ENCODE results near the gene SYTL3. TPM values are rescaled to one million over a fixed set of nuclear protein-coding genes. Genes with fewer than 3 reads are reported as not detected.

Gene SYTL3
- total and polyA plus RNA-seq, 9 of the 15 experiments (the other 6 are each of a cell fraction or from before 2014, with no cell fraction given) = 0.04 to 0.46 (median 0.17) TPM; not detected in 1

GRCh38 chr6:158757753-158758090 is 107.9 kb downstream of the SYTL3 start:
- WGBS (ENCODE audit: insufficient coverage, low coverage, missing lambda C conversion rate) = 44% methylated on average over 9 of the region's 9 CpGs
- Histone ChIP-seq H3K27me3 (ENCODE audit: control insufficient read depth in 2 of 2, insufficient read depth in 2 of 2, low read length in 2 of 2) (peaks cover 12 to 33% of the 10 kb centered on the region in 2 experiments; a peak in 4 of 5 replicates), H3K9me1 (ENCODE audit: control insufficient read depth, insufficient read depth, low read length) (no peaks in the 10 kb centered on the region), H3K27ac (ENCODE audit: extremely low read depth, low read depth, low read length) (no peak overlapping the region), H3K36me3 (ENCODE audit: control insufficient read depth, insufficient read depth, low read length) (no peaks in the 10 kb centered on the region), H4K20me1 (replicated peaks; ENCODE audit: control insufficient read depth, insufficient read depth, low read length) (peaks cover 9% of the 10 kb centered on the region; the same call in 1 of the 2 replicates), H3K4me1 (replicated peaks in 1 of 2; ENCODE audit: control insufficient read depth in 2 of 2, insufficient read depth in 2 of 2, low read length in 2 of 2) (peaks cover 12 to 32% of the 10 kb centered on the region in 2 experiments; a peak in 4 of 5 replicates), H3K79me2 (ENCODE audit: control insufficient read depth, insufficient read depth, low read length) (no peaks in the 10 kb centered on the region), H3K4me3 (no peak overlapping the region), H3K4me2 (ENCODE audit: insufficient read depth, low read length) (no peak overlapping the region), H2AFZ (ENCODE audit: low read depth, low read length) (no peak overlapping the region), H3K9ac (ENCODE audit: insufficient read depth in 1 of 2, low read depth in 2 of 2, low read length in 2 of 2) (peak overlapping the region in 1 of 2 experiments; percentile 39; a peak in 1 of 4 replicates), H3K9me3 (replicated peaks; ENCODE audit: control insufficient read depth, insufficient read depth, low read depth, low read length) (no peaks in the 10 kb centered on the region)
- ChIA-PET POLR2A (interaction anchor here (1.1 kb wide), 1 partner anchor 10 kb away, joined by 3 read pairs; no protein-coding TSS in a partner anchor), CTCF (ENCODE audit: low intra/inter-chr PET ratio) (no interaction called here)
- no peak for DNase-seq (ENCODE audit: extremely low read depth in 1 of 4, low spot score in 3 of 4)
- FAIRE-seq = no peak
- BruUV-seq (replicated peaks) = no TSS peak
- in situ Hi-C loops (cut with MboI) = no loop called here
- intact Hi-C loops (cut with micrococcal nuclease) = no loop called here
- no peak for TF ChIP-seq MCM2 (IDR thresholded peaks at IDR 0.05; ENCODE audit: low read depth)
- TF ChIP-seq HDGF (IDR thresholded peaks at IDR 0.05) = no peak
- TF ChIP-seq, protein P1, sequence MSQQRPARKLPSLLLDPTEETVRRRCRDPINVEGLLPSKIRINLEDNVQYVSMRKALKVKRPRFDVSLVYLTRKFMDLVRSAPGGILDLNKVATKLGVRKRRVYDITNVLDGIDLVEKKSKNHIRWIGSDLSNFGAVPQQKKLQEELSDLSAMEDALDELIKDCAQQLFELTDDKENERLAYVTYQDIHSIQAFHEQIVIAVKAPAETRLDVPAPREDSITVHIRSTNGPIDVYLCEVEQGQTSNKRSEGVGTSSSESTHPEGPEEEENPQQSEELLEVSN (IDR thresholded peaks at IDR 0.05; ENCODE audit: borderline replicate concordance in 1 of 2, extremely low read depth in 1 of 2, insufficient read depth in 1 of 2, insufficient read length in 1 of 2, low read depth in 1 of 2, low read length in 1 of 2, poor library complexity in 1 of 2, severe bottlenecking in 1 of 2) = peak in 1 of 2 experiments; percentile 25
- ATAC-seq = no peak

GRCh38 chr6:158758451-158758860 is 108.6 kb downstream of the SYTL3 start:
- no peak overlapping the region for H3K27ac ChIP-seq (ENCODE audit: extremely low read depth, low read depth, low read length)
- H2AFZ ChIP-seq (ENCODE audit: low read depth, low read length) = no peak overlapping the region
- POLR2A ChIA-PET = interaction anchor here (0.6 to 1.0 kb wide), 2 partner anchors 12 to 17 kb away, joined by 3 to 4 read pairs; no protein-coding TSS in a partner anchor
- H3K4me1 ChIP-seq (replicated peaks in 1 of 2; ENCODE audit: control insufficient read depth in 2 of 2, insufficient read depth in 2 of 2, low read length in 2 of 2) = peaks cover 19 to 37% of the 10 kb centered on the region in 2 experiments; a peak in 4 of 5 replicates
- H3K9ac ChIP-seq (ENCODE audit: insufficient read depth in 1 of 2, low read depth in 2 of 2, low read length in 2 of 2) = 0 out of 4 replicates have a peak overlapping the region, but pooled peaks of 1 of the 2 experiments have one; percentile 66
- in situ Hi-C loops (cut with MboI) = no loop called here
- no peaks in the 10 kb centered on the region for H3K36me3 ChIP-seq (ENCODE audit: control insufficient read depth, insufficient read depth, low read length)
- WGBS (ENCODE audit: insufficient coverage, low coverage, missing lambda C conversion rate) = 11% methylated on average over 9 of the region's 9 CpGs
- no peaks in the 10 kb centered on the region for H3K9me3 ChIP-seq (replicated peaks; ENCODE audit: control insufficient read depth, insufficient read depth, low read depth, low read length)
- no TSS peak for BruUV-seq (replicated peaks)
- CTCF ChIA-PET (ENCODE audit: low intra/inter-chr PET ratio) = no interaction called here
- FAIRE-seq = no peak
- DNase-seq (ENCODE audit: extremely low read depth in 1 of 4, low spot score in 3 of 4) = peak in 2 of 4 experiments; percentile 49 to 50
- H3K4me2 ChIP-seq (ENCODE audit: insufficient read depth, low read length) = no peak overlapping the region
- no peaks in the 10 kb centered on the region for H3K9me1 ChIP-seq (ENCODE audit: control insufficient read depth, insufficient read depth, low read length)
- intact Hi-C loops (cut with micrococcal nuclease) = no loop called here
- peaks cover 9% of the 10 kb centered on the region; the same call in 1 of the 2 replicates for H4K20me1 ChIP-seq (replicated peaks; ENCODE audit: control insufficient read depth, insufficient read depth, low read length)
- H3K27me3 ChIP-seq (ENCODE audit: control insufficient read depth in 2 of 2, insufficient read depth in 2 of 2, low read length in 2 of 2) = peaks cover 11 to 29% of the 10 kb centered on the region in 2 experiments; a peak in 4 of 5 replicates
- no peaks in the 10 kb centered on the region for H3K79me2 ChIP-seq (ENCODE audit: control insufficient read depth, insufficient read depth, low read length)
- peak; percentile 25 for ATAC-seq
- H3K4me3 ChIP-seq = no peak overlapping the region
- TF ChIP-seq TGIF2 (CRISPR knock-in tag; IDR thresholded peaks at IDR 0.05) (no peak), RBM14 (IDR thresholded peaks at IDR 0.05; ENCODE audit: borderline replicate concordance, insufficient read depth, low read depth, low read length) (no peak), SLC30A9 (CRISPR knock-in tag; IDR thresholded peaks at IDR 0.05) (no peak), CBFA2T2 (conservative IDR thresholded peaks at IDR 0.05) (peak; percentile 66), TAF7 (tag; IDR thresholded peaks at IDR 0.05) (no peak), MAFG (tag; conservative IDR thresholded peaks at IDR 0.05) (no peak), SUPT5H (IDR thresholded peaks at IDR 0.05) (no peak), HNRNPLL (IDR thresholded peaks at IDR 0.05; ENCODE audit: low read depth, low read length, poor library complexity, severe bottlenecking) (peak; percentile 16), ZNF24 (IDR thresholded peaks at IDR 0.05) (no peak), CBFA2T3 (IDR thresholded peaks at IDR 0.05) (peak; percentile 63), HDAC2 (IDR thresholded peaks at IDR 0.05) (0 out of 2 replicates have a peak, but pooled peaks have one; percentile 53)
- TF ChIP-seq, protein P2, sequence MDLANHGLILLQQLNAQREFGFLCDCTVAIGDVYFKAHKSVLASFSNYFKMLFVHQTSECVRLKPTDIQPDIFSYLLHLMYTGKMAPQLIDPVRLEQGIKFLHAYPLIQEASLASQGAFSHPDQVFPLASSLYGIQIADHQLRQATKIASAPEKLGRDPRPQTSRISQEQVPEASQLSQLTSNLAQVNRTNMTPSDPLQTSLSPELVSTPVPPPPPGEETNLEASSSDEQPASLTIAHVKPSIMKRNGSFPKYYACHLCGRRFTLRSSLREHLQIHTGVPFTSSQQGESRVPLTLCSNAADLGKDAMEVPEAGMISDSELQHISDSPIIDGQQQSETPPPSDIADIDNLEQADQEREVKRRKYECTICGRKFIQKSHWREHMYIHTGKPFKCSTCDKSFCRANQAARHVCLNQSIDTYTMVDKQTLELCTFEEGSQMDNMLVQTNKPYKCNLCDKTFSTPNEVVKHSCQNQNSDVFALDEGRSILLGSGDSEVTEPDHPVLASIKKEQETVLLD (IDR thresholded peaks at IDR 0.05) = no peak

All from K562 (cell line).